ENCODE results near the gene ANKFY1.
A peak's percentile ranks its signal among the peaks of the same experiment; 100 is the strongest.
"Not testable (repeated sequence)": the region's sequence is repeated elsewhere in the genome, so short reads cannot be mapped to it uniquely, and the experiment has no call there.

Gene ANKFY1

GRCh38 chr17:4256952-4257351, 6.8 kb downstream of the ANKFY1 start:
- peak; percentile 17 for DNase-seq (ENCODE audit: low spot score)
- no peak for FAIRE-seq

DNA sequence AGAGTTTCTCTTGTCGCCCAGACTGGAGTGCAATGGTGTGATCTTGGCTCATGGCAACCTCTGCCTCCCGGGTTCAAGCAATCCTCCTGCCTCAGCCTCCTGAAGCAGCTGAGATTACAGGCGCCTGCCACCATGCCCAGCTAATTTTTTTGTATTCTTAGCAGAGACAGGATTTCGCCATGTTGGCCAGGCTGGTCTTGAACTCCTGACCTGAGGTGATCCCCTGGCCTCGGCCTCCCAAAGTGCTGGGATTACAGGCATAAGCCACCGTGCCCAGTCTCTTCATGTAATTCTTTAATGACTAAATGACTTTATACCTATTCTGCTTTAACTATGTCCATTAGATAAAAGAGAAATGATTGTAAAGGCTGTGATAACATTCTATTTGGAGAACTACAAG, 8.5 kb downstream of the ANKFY1 start:
- not testable (repeated sequence) for DNase-seq (ENCODE audit: low spot score); FAIRE-seq

DNA sequence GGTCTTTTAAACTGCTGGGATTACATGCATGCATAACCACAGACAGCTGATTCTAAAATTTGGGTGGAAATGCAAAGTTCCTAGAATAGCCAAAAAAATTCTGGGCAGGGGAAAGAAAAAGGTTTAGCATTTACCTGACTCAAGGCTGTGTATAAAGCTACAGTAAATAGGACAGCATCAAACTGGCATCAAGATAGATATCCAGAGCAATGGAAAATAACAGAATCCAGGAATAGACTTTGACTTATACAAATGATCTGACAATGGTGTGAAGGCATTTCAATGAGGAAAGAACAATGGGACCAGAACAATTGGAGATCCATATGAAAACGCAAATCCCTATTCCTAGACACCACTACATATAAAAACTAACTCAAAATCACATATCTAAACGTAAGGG, 12.9 kb downstream of the ANKFY1 start:
- FAIRE-seq (no peak), DNase-seq (ENCODE audit: low spot score) (no peak)

DNA sequence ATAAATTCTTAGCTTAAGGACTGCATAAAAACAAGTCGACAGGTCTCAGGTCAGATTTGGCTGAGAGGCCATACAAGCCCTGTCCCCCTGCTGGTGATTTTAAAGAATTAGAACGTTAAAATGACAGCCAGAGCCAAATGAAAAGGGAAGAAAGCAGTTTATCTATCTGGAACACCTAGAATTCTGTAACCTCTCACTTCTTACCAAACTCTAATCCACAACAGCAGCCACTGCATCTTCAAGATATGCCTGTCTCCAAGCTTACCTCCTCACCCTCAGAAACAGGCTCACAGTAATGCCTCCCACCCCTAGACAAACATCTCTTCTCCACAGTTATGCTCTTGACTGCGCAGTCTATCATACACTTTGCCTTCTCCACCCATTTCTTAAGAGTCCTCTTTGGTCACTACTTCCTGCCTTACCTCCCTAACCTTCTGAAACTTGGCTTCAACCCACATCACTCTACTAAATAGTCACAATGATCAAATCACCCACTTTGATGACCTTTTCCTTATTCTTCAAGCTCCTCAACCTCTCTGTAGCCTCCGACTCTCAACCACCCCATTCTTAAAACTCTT, 14.2 kb downstream of the ANKFY1 start:
- DNase-seq (ENCODE audit: low spot score) (no peak), FAIRE-seq (peak; percentile 53)

GRCh38 chr17:4248504-4249277, 15.1 kb downstream of the ANKFY1 start:
- no peak for DNase-seq (ENCODE audit: low spot score)
- no peak for FAIRE-seq

GRCh38 chr17:4247971-4248388, 15.8 kb downstream of the ANKFY1 start:
- DNase-seq (ENCODE audit: low spot score) (no peak), FAIRE-seq (no peak)

DNA sequence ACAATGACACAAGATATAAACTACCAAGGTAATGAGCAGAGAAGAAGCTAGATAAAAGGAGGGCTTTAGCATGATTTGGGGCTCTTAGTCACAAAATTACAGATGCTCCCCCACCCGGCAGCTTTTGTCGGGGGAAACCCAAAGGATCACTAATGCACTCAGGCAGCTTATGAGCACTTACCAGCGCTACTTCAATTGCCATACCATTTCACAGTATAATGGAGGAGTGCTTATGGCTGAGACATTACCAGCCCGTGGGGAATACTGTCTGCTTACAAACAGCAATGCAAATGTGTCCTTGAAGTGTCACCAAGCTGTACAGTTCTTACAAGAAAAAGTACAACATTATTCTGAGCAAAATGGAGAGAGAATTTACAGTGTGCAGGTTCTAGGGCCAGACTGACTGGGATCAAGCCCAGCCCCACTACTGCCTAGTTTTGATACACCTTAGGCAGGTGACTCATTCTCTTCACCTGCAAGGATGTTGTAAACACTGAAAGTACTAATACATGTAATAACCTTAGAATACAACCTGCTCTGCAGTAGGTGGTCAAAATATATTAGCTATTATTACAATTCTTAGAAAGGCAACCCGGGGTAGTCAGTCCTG, 16.3 kb downstream of the ANKFY1 start:
- FAIRE-seq = no peak
- DNase-seq (ENCODE audit: low spot score) = no peak

DNA sequence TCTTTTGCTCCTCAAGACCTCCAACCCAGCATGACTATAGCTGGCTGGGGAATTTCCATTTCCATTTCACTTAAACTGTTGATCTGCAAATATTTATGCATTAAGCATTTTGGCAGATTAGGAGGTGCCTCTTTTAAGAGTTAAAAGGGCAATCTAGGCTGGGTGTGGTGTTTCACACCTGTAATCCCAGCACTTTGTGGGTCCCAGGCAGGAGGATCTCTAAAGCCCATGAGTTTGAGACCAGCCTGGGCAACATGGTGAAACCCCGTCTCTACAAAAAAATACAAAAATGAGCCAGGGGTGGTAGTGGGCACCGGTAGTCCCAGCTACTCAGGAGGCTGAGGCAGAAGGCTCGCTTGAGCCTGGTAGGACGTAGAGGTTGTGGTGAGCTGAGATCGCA, 17.1 kb downstream of the ANKFY1 start:
- FAIRE-seq (no peak), DNase-seq (ENCODE audit: low spot score) (no peak)

DNA sequence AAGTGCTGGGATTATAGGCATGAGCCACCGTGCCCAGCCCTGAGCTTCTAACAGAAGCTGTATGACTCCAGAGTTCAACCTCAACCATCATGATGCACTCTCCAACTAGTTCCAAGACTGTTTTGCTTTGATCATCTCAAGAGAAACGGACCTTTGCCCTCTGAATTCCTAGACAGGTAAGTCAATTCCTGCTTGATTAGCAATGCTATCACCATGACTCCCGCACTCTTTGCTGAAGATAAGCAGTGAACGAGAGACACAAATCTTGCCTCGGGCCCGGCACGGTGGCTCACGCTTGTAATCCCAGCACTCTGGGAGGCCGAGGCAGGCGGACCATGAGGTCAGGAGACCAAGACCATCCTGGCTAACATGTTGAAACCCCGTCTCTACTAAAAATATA, 22.2 kb downstream of the ANKFY1 start:
- FAIRE-seq (no peak), DNase-seq (ENCODE audit: low spot score) (no peak)

DNA sequence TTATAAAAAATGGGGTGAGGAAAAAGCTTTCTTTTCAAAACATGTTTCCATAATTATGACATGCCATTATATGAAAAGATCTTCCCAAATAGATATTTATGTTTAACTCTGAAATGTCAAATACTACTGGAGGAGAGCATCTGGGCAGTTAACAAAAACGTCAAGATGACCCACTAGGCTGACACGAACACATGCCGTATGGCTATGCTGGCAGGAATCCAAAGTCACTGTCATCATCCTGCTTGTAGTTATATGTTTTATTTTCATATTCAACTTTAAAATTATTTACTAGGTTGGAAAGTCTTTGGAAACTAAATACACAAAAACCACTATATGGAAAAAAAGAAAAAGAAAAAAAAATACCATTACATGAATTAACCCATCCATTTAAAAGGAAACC, 27.3 kb downstream of the ANKFY1 start:
- FAIRE-seq = no peak
- DNase-seq (ENCODE audit: low spot score) = no peak

GRCh38 chr17:4235372-4236279, 28.2 kb downstream of the ANKFY1 start:
- DNase-seq (ENCODE audit: low spot score) (no peak), FAIRE-seq (no peak)

- DNase-seq (ENCODE audit: low spot score) (no peak), FAIRE-seq (no peak)
These were observed 29.4 kb downstream of the ANKFY1 start for GRCh38 chr17:4234401-4234800.

DNA sequence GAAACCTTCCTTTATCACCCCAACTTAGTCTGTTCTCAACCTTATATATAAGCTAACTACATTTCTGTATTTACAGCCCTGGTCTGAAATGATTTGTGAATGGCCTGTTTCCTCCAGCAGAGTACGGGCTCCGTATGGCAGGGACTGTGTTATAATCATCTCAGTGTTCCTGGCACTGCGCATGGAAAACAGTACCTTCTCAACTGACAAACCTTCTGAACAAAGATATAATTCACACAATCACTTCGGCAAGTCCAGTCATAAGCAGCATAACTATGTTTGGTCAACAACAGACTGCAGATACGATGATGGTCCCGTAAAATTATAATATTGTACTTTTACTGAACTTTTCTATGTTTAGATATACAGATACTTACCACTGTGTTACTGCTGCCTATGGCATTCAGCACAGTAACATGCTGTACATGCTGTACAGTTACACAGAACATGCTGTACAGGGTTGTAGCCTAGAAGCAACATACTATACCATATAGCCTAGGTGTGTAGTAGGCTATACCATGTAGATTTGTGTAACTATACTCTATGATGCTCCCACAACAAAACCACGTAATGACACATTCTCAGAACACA, 30.0 kb downstream of the ANKFY1 start:
- DNase-seq (ENCODE audit: low spot score) = no peak
- no peak for FAIRE-seq

DNA sequence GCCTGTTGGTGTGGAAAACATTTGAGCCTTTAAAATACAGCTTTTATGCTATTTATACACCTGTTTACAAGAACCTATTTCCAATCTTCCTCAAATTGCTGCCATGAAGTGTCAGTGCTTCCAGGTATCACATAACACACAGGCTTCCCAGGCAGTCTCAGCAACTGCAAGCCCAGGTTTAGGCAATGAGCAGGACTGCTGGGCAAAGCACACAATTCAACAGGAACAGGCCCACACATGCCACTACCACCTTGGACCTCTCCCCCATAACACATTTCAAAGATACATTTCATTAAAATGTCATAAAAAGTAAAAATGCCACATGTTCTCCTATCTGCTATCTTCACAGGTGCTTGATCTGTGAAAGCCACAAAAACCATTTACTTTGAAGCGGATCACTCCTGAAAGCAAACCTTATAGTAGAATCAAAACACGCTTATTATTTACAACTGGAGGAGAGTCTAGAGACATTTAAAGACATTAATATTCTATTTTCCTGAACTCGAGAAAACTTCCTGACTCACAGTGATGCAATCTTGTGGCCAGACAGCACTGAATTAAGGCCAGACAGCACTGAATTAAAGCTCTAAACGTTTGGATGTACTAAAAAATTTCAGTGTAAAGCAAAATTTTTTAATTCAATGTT, 31.5 kb downstream of the ANKFY1 start:
- no peak for DNase-seq (ENCODE audit: low spot score)
- FAIRE-seq = no peak

DNA sequence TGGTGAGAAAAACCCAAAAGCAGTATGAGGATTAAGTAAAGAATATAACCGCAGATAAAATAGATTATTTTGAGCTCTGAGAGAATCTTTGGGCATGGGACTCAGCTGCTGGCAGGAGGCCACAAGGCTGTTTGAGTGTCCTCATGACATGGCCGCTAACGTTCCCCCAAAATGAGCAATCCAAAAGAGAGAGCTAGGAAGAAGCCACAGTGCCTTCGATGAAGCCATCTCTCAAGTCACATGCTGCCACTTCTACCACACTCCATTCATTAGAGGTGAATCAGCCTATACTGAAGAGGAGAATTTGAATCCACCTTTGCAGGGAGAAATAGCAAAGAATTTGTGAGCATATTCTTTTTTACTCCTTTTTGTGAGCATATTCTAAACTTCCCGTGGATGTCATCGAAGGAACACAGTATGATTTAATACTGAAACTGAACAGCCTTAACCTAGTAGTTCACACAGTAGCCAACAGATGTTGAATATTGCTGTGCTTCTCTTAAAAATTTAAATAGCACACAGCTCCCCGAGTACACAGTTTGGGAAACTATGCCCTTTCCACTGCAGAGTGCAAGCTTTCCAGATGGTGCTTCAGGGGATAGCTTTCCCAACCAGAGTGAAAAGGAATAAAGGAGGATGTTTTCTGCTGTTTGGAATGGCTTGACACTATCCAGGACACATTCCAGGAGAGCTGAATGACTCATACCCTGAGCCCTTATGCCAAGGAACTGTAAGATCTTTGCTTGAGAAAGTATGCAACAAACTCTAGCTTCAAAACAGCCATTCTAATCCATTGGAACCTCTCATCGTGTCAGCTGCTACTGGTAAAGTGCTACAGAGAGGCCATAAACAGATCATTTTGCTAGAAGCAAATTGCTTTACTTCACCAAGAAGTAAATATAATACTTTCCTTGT, 33.9 kb downstream of the ANKFY1 start:
- FAIRE-seq (peak; percentile 85), DNase-seq (ENCODE audit: low spot score) (peak; percentile 78)

DNA sequence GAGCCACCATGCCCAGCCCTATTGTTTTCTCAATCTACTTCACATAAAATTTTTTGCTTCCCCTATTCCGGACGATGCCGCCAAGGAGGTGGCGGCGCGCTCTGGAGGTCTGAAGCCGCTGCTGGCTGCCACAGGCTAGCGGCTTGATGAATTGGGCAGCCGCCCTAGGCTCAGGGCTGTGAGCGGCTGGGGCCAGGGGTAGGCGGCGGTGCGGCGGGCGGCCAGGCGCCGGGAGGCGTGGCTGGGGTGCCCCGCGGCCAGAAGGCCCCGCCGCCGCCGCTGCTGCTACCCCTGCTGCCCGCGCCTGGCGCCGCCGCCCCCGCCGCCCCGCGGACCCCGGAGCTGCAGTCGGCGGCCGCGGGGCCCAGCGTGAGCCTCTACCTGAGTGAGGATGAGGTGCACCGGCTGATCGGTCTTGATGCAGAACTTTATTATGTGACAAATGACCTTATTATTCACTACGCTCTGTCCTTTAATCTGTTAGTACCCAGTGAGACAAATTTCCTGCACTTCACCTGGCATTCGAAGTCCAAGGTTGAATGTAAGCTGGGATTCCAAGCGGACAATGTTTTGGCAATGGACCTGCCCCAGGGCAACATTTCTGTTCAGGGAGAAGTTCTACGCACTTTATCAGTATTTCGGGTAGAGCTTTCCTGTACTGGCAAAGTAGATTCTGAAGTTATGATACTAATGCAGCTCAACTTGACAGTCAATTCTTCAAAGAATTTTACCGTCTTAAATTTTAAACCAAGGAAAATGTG, 41.7 kb downstream of the ANKFY1 start:
- DNase-seq (ENCODE audit: low spot score) (no peak), FAIRE-seq (no peak)

GRCh38 chr17:4221163-4221562, 42.6 kb downstream of the ANKFY1 start:
- FAIRE-seq (no peak), DNase-seq (ENCODE audit: low spot score) (no peak)

DNA sequence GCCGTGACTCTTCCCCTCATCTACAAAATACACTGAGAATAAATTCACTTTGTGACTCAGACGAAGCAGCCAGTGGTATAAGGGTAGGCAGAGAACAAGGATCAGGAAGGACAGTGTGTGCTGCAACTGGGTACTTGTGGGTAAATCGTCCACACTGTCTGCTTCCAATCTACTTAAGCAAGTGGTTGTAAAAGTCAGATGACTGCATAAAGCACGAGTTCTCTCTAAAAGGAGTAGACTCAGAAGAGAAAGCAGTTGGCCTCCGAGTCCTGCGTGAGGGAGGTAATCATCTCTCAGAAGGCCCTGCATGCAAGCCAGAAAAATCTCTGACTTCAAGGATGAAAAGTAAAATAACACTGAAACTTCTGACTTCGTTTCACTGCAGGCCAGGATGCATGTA, 43.1 kb downstream of the ANKFY1 start:
- DNase-seq (ENCODE audit: low spot score) (no peak), FAIRE-seq (no peak)

- DNase-seq (ENCODE audit: low spot score) (no peak), FAIRE-seq (no peak)
These were observed 44.5 kb downstream of the ANKFY1 start for GRCh38 chr17:4219241-4219640.

Measured in RCC 7860 (cell line).